AG09309 (cell line): Measurements from ENCODE around the gene CASK.
"Not testable (repeated sequence)": the region's sequence is repeated elsewhere in the genome, so short reads cannot be mapped to it uniquely, and the experiment has no call there.

Source experiments
- DNase-seq: peaks from one replicate; pipeline ENCODE4 v3.0.0-alpha.2; 2010; ENCODE audit warnings: low read depth
- H3K4me3 ChIP-seq: 2 replicates; pipeline ENCODE4 v1.5.1; 2011; ENCODE audit warnings: mild to moderate bottlenecking, low read depth, low read length, moderate library complexity; ENCODE audit not compliant: control insufficient read depth
- TF ChIP-seq, protein P1 (sequence below): IDR thresholded peaks from 2 replicates; pipeline ENCODE4 v1.5.1; 2011; ENCODE audit warnings: mild to moderate bottlenecking, low read depth, low read length, inconsistent platforms; ENCODE audit not compliant: insufficient read depth, control insufficient read depth; ENCODE audit errors: missing control alignments

The CASK gene

DNA sequence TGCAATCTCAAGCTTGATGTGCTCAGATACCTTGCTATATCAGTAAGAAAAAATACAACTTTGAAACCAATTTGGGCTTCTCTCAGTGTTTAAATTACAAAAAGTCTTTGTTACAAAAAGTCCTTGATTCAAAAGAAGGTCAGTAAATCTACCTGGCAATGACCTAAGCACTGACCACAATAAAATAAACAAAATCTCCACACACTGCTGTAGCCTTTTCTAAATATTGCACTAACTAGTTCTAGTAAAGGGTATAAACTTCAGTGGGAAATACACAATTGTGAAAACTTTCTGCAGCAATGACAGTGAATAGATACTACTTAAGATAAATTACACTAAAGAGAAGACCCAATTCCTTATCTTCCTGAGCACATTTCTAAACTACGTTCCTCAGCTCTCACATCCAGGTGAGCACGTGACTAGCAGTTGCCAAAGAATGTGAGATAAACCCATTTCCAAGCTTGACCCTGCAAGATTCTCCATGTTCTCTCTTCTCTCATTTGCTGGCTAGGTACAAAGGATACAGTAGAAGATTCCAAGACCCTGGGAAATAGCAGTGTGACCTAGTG is 316.0 kb downstream of the CASK start:
- no peak overlapping the region for H3K4me3 ChIP-seq
- TF ChIP-seq, protein P1, sequence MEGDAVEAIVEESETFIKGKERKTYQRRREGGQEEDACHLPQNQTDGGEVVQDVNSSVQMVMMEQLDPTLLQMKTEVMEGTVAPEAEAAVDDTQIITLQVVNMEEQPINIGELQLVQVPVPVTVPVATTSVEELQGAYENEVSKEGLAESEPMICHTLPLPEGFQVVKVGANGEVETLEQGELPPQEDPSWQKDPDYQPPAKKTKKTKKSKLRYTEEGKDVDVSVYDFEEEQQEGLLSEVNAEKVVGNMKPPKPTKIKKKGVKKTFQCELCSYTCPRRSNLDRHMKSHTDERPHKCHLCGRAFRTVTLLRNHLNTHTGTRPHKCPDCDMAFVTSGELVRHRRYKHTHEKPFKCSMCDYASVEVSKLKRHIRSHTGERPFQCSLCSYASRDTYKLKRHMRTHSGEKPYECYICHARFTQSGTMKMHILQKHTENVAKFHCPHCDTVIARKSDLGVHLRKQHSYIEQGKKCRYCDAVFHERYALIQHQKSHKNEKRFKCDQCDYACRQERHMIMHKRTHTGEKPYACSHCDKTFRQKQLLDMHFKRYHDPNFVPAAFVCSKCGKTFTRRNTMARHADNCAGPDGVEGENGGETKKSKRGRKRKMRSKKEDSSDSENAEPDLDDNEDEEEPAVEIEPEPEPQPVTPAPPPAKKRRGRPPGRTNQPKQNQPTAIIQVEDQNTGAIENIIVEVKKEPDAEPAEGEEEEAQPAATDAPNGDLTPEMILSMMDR, result no peak
- DNase-seq, result no peak

DNA sequence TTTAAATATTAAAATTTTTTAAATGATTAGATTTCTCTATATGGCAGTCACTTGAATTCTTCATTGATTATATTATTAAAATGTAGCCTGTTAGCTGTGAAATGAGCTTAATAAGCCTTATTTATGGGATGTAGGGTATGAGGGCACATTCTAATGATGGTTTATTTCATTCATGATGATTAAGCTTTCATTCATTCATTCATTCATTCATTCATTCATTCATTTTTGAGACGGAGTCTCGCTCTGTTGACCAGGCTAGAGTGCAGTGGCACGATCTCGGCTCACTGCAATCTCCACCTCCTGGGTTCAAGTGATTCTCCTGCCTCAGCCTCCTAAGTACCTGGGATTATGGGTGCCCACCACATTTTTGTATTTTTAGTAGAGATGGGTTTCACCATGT is 317.3 kb downstream of the CASK start:
- not testable (repeated sequence) for H3K4me3 ChIP-seq, DNase-seq

DNA sequence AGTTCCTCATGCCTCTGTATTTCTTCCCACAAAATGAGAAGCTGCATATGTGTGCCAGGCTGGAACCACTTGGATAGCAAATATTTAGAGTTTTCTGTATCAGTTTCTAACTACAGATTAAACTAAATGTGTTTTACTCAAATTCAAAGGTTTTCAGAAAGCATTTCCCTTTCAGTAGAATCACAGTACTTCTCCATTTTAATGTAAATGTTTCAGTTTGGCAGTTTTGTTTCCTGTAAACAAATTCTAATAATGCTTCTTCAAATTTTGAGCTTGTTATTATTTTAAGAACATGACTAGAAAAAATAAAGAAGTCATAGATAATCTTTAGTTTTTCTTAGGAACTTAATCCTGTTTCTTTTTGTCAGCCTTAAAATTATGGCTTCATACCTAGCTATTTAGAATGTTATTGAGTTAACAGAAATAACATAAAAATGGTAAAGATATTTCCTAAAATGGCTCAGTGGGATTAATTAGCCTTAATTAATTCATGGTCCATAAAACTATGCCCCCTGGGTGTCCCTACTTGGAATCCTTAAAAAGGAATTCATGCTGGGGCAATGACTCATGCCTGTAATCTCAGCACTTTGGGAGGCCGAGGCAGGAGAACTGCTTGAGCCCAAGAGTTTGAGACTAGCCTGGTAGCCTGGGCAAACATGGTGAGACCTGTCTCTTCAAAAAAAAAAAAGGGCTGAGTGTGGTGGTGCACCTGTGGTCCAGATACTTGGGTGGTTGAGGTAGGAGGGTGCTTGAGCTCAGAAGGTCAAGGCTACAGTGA is 318.4 kb downstream of the CASK start:
- TF ChIP-seq, protein P1, result no peak
- no peak for DNase-seq
- H3K4me3 ChIP-seq, result no peak overlapping the region

DNA sequence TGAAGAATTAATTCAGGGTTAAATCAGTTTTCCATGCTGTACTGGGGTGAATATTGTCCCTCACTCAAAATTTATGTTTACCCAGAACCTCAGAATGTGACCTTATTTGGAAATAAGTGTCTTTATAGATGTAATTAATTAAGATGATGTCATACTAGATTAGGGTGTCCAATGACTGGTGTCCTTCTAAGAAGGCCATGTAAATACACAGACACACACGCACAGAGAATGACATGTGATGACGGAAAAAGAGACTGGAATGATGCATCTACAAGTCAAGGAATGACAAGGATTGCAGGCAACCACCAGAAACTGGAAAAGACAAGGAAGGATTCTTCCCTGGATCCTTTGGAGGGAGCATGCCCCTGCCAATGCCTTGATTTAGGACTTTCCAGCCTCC is 319.2 kb downstream of the CASK start:
- TF ChIP-seq, protein P1, result no peak
- H3K4me3 ChIP-seq, result no peak overlapping the region
- no peak for DNase-seq

DNA sequence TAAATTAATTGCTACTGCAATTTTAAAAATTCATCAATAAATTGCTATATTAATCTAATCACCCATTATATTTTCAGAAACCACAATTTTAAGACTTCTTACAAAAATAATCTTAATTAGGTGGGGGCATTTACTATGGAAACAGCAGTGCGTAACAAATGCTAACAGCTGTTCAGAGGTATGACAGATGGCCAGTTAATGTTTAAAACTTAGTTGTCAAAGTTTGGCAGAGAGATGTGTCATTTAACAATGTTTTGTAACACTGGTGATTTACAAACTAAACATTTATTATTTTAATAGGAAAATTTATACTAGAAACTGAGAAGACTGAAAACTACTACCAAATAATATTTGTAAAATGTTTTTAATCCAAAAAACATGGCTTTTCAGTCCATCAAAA is 319.8 kb downstream of the CASK start:
- DNase-seq, result no peak
- H3K4me3 ChIP-seq, result no peak overlapping the region
- TF ChIP-seq, protein P1, result no peak

DNA sequence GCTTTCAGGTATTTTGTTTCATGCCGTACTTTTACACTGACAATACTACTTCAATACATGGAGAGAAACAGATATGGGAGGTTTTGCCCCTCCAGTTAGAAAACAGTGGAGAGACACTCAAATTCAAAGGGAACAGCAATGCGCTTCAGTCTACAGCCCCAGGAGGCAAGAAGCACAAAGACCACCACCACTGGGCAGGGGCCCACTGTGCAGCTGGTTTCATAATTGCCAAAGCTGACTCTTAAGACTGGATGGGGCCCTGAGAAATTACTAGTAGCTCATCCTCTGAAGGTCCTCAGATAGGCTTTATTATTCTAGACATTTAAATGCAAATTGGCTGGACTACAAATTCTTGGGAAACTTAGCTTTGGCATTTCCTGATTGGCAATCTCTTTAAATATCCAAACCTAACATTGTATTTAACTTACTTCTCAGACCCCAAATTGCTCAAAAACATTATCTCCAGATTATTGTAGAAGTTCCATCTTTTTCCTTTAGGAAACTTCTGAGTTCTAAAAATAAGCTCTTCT is 320.5 kb downstream of the CASK start:
- TF ChIP-seq, protein P1, result no peak
- no peak overlapping the region for H3K4me3 ChIP-seq
- no peak for DNase-seq

DNA sequence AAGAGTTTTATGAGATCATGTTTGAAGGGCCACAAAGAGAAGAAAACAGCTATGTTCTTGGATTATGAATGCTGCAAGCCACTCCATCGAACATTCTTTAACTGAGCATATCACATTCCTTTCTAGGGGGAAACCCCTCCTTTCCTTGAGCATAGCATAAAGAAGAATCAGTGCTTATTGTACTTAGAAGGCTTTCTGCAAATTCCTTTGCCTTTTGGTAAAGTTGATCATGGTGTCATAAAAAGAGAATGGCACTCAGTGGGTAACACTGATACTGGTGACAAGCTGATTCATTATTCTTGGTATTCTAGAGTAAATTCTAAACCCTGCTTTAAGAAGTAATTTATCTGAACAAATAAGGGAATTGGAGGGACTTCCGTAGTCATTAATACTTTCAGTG is 323.1 kb downstream of the CASK start:
- no peak overlapping the region for H3K4me3 ChIP-seq
- TF ChIP-seq, protein P1, result no peak
- no peak for DNase-seq
